ENCODE measurements around the gene CTDSPL2. TPM values are rescaled to one million over a fixed set of nuclear protein-coding genes. Genes with fewer than 3 reads are reported as not detected.

The CTDSPL2 gene
- total RNA-seq, 4 donors from 2014 or later, result 56.1 to 155 (median 87.7) TPM

DNA sequence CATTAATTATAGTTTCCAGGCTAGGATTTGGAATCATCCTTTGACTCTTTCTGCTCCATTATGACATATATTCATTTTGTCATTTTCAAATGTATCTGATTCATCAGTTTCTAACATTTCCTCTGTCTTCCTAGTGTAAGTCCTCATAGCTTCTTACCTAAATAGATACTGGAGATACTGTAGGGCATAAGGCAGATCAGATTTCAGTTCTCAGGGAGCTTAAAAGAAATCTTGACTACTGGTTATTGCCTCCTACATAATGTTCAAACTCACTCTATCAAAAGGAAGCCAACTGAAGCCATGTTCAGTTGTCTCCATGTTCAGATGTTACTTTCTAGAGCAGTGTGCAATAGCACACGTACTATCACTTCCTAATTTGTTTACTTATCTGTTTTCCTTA lies 29.6 kb upstream of the CTDSPL2 start:
- TF ChIP-seq, protein P1, sequence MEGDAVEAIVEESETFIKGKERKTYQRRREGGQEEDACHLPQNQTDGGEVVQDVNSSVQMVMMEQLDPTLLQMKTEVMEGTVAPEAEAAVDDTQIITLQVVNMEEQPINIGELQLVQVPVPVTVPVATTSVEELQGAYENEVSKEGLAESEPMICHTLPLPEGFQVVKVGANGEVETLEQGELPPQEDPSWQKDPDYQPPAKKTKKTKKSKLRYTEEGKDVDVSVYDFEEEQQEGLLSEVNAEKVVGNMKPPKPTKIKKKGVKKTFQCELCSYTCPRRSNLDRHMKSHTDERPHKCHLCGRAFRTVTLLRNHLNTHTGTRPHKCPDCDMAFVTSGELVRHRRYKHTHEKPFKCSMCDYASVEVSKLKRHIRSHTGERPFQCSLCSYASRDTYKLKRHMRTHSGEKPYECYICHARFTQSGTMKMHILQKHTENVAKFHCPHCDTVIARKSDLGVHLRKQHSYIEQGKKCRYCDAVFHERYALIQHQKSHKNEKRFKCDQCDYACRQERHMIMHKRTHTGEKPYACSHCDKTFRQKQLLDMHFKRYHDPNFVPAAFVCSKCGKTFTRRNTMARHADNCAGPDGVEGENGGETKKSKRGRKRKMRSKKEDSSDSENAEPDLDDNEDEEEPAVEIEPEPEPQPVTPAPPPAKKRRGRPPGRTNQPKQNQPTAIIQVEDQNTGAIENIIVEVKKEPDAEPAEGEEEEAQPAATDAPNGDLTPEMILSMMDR (IDR thresholded peaks at IDR 0.05), result no peak
- no peak for TF ChIP-seq POLR2A (IDR thresholded peaks at IDR 0.05)
- Histone ChIP-seq H3K4me1 (no peaks in the 10 kb centered on the region), H3K4me3 (no peak overlapping the region), H3K36me3 (peaks cover 0 to 4% (median 0%) of the 10 kb centered on the region in 3 donors), H3K27ac (no peak overlapping the region), H3K9me3 (no peaks in the 10 kb centered on the region), H3K27me3 (no peaks in the 10 kb centered on the region)
- DNase-seq, result no peak

DNA sequence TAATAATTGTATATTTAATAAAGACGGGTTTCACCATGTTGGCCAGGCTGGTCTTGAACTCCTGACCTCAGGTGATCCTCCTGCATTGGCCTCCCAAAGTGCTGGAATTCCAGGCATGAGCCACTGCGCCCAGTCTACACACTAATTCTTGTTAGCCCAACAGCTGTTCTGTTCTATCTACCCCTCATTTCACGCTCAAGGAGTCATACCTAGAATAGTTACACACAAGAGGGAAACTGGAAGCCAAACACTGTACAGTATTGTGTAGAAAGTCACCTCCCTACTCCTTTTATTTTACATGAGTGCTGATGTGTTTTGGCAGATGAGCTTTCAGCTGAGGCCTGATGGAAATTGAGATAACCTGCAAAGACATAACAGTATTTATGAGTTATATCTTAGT lies 13.4 kb upstream of the CTDSPL2 start:
- Histone ChIP-seq H3K36me3 (peaks cover 0 to 7% (median 0%) of the 10 kb centered on the region in 3 donors), H3K4me3 (no peak overlapping the region), H3K27ac (no peak overlapping the region), H3K27me3 (no peaks in the 10 kb centered on the region), H3K9me3 (no peaks in the 10 kb centered on the region), H3K4me1 (no peaks in the 10 kb centered on the region)
- TF ChIP-seq POLR2A (IDR thresholded peaks at IDR 0.05), result no peak
- TF ChIP-seq, protein P1 (IDR thresholded peaks at IDR 0.05), result no peak
- no peak for DNase-seq

DNA sequence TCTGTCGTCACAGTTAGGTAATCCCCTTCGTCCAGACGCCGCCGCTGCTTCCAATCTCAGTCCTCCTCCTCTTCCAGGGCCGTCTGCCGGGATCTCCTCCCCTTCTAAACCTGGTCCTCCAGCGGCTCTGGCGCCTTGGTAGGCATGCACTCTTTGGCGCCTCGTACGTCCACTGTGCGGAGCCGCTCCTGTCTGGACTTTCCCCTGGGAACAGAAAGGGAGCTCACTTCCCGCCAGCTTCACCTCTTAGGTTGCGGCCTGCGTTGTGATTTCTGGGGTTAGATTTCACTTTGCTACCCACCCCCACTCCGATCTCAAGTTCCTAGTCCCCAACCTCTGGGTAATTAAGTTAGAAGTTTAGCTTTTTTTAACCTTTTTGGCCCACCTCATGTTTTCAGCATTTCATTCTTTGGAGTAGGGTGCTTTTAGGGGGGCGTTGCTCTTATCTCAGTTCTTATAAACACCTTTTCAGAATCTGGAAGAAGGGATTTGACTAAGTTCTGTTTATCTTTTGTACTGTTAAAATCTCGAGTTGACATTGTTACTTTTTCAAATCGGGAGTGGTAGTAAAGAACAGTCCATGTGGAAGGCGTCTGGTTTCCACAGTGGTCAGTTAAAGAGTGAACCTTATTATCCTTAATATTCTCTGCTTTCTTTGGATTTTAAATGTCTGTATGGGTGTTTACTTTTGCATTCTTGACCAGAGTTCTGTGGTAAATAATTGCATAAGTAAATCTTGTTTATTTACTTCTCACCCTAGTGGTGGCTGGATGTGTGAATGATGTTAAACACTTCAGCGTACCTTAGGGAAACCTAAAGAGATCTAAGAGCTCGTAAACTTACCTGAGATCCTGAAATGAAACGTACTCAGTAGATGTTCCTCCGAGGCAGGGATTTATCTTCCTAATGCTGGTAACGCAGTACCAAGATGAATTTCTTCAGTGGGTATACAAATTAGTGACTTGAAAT lies 611 bp downstream of the CTDSPL2 start:
- Histone ChIP-seq H3K9me3 (no peaks in the 10 kb centered on the region), H3K27me3 (no peaks in the 10 kb centered on the region), H3K4me3 (peak overlapping the region; percentile 66 to 93 (median 85)), H3K27ac (peak overlapping the region; percentile 92 to 98 (median 94)), H3K36me3 (no peaks in the 10 kb centered on the region), H3K4me1 (peaks cover 0 to 16% (median 6%) of the 10 kb centered on the region in 4 donors)
- peak in 2 of 3 donors; percentile 47 to 81 for DNase-seq
- peak in 1 of 2 donors; percentile 55 for TF ChIP-seq POLR2A (IDR thresholded peaks at IDR 0.05)
- TF ChIP-seq, protein P1 (IDR thresholded peaks at IDR 0.05), result peak in 4 of 6 experiments; percentile 15 to 45 (median 36)

DNA sequence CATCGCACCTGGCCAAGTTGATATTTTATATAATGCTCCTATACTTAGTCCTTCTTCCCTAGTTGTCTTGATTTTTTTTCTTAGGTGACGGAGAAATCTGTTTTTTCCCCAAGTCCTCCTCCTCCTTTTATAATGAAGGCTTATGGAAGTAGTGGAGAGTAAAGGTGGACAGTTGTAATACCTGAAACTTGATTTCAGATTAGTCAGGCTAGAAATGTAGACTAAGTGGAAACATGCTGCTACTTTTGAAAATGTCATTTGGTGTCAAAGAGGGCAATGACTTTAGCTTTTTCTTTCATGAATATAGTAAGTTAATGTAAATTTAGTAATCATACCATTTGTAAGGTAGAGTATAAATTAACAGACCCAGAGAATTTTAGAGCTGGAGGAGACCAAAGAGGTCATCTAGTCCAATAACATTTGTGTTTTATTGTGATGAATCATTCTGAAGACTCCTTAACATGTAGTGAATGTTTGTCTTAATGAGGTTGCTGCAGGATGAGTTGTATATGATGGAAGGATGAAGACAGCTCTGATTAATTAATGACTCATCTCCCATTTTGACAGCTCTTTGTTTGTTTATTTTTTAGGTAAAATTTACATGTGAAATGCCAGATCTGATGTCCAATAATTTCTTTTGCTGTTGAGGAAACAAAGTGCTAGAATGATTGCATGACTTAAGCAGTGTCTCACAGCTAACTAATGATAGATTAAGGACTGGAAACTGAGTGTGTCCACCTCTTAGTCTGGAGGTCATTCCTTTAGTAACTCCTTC lies 8.7 kb downstream of the CTDSPL2 start:
- peaks cover 0 to 5% (median 0%) of the 10 kb centered on the region in 4 donors for H3K4me1 ChIP-seq
- H3K36me3 ChIP-seq, result peaks cover 0 to 9% (median 0%) of the 10 kb centered on the region in 3 donors
- no peaks in the 10 kb centered on the region for H3K27me3 ChIP-seq
- TF ChIP-seq, protein P1 (IDR thresholded peaks at IDR 0.05), result no peak
- no peaks in the 10 kb centered on the region for H3K9me3 ChIP-seq
- H3K27ac ChIP-seq, result no peak overlapping the region
- no peak for DNase-seq
- no peak overlapping the region for H3K4me3 ChIP-seq

DNA sequence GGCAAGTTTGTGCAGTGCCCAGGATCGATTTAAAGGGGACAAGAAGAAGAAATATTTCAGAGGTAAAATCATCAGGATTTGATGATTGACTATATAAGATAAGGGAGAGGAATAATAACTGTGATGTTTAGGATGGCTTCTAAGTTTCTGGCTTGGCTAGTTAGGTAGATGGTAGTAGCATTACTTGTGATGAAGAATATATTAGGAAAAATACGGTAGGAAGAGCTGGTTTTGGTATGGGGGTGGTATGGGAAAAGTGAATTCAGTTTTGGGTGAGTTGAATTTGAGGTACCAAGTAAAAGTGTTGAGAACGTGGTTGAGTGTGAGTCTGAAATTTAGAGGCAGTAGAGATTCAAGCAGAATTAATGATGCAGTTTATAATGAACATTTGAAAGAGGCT lies 11.0 kb downstream of the CTDSPL2 start:
- peaks cover 0 to 8% (median 0%) of the 10 kb centered on the region in 3 donors for H3K36me3 ChIP-seq
- no peak overlapping the region for H3K4me3 ChIP-seq
- no peak for DNase-seq
- TF ChIP-seq POLR2A (IDR thresholded peaks at IDR 0.05), result no peak
- TF ChIP-seq, protein P1 (IDR thresholded peaks at IDR 0.05), result no peak
- peaks cover 0 to 5% (median 0%) of the 10 kb centered on the region in 4 donors for H3K4me1 ChIP-seq
- no peaks in the 10 kb centered on the region for H3K27me3 ChIP-seq
- no peak overlapping the region for H3K27ac ChIP-seq
- H3K9me3 ChIP-seq, result no peaks in the 10 kb centered on the region

Data from Peyer's patch (tissue), 4 donors.